Measurements from ENCODE around the gene DTWD1. TPM values are rescaled to one million over a fixed set of nuclear protein-coding genes. Genes with fewer than 3 reads are reported as not detected.

DTWD1 gene
- total and polyA plus RNA-seq, 10 of the 15 experiments (the other 5 are each of a cell fraction or from before 2014, with no cell fraction given) = 13.9 to 32.0 (median 19.3) TPM

DNA sequence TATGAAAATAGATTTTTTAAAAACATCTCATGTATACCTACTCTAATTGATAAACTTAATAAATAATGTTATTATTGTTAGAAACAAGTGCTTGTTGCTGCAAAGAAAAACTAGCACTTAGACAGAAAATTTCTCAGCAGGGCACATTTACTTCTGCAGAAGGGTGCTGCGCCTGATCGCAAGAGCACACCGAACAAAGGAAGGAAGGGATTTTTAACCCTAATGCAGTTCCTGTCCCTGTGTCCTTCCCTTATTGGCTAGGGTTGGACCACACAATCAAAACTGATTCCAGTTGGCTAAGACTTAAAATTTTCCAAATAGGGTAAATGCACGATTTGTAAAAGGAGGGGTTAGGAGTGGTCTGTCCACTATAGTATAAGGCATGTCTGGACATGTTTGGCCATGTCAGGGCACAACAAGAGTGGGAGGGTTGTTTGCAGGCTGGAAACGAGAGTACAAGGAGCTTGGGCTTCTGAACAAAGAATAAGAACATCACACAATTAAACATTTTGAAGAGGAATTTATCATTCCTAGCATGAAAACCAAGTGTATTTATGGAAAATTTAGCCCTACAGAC lies 4.7 kb downstream of the DTWD1 start:
- Histone ChIP-seq H3K36me3 (ENCODE audit: control insufficient read depth in 2 of 2, insufficient read depth in 2 of 2, low read length in 1 of 2) (no peaks in the 10 kb centered on the region), H3K9me3 (replicated peaks; ENCODE audit: control insufficient read depth, insufficient read depth, low read length) (peaks cover 8% of the 10 kb centered on the region), H3K27ac (ENCODE audit: control insufficient read depth, insufficient read depth) (no peak overlapping the region), H3K4me3 (no peak overlapping the region), H3K27me3 (replicated peaks in 1 of 2; ENCODE audit: control insufficient read depth in 2 of 2, insufficient read depth in 2 of 2, low read length in 1 of 2) (no peaks in the 10 kb centered on the region), H4K20me1 (ENCODE audit: control insufficient read depth, insufficient read depth) (no peaks in the 10 kb centered on the region), H3K9ac (ENCODE audit: control insufficient read depth, insufficient read depth, low read length) (no peak overlapping the region), H3K4me2 (ENCODE audit: control insufficient read depth, insufficient read depth) (no peak overlapping the region), H2AFZ (ENCODE audit: control insufficient read depth, low read depth, low read length) (no peak overlapping the region), H3K4me1 (ENCODE audit: control insufficient read depth, insufficient read depth, low read length) (no peaks in the 10 kb centered on the region), H3K79me2 (ENCODE audit: control insufficient read depth, insufficient read depth, low read length) (peaks cover 24% of the 10 kb centered on the region)
- 97% methylated on average over 5 of the region's 5 CpGs for WGBS (ENCODE audit: insufficient coverage, insufficient replicate concordance, low lambda C conversion rate, missing lambda C conversion rate)
- in situ Hi-C loops (cut with MboI) = loop anchor here (10.0 kb wide), 2 partner anchors 471 to 751 kb away; partner anchors contain the start of genes COPS2 and EID1
- no peak for DNase-seq (ENCODE audit: low read depth, low spot score)
- intact Hi-C loops (cut with micrococcal nuclease; ENCODE audit: unreplicated experiment) = loop anchor here (10.0 kb wide), 1 partner anchor 1291 kb away; the partner anchor contains the start of gene DUT
- ChIA-PET RAD21 (ENCODE audit: unreplicated experiment) (no interaction called here), CTCF (no interaction called here), POLR2A (no interaction called here), SMC1A (ENCODE audit: uncharacterized antibody, unreplicated experiment) (no interaction called here)
- FAIRE-seq = no peak
- TF ChIP-seq, protein P1, sequence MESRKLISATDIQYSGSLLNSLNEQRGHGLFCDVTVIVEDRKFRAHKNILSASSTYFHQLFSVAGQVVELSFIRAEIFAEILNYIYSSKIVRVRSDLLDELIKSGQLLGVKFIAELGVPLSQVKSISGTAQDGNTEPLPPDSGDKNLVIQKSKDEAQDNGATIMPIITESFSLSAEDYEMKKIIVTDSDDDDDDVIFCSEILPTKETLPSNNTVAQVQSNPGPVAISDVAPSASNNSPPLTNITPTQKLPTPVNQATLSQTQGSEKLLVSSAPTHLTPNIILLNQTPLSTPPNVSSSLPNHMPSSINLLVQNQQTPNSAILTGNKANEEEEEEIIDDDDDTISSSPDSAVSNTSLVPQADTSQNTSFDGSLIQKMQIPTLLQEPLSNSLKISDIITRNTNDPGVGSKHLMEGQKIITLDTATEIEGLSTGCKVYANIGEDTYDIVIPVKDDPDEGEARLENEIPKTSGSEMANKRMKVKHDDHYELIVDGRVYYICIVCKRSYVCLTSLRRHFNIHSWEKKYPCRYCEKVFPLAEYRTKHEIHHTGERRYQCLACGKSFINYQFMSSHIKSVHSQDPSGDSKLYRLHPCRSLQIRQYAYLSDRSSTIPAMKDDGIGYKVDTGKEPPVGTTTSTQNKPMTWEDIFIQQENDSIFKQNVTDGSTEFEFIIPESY (IDR thresholded peaks at IDR 0.05) = peak; percentile 54; the same call in 1 of the 2 replicates
- no peak for TF ChIP-seq RB1 (IDR thresholded peaks at IDR 0.05; ENCODE audit: borderline replicate concordance)
- TF ChIP-seq SP1 (IDR thresholded peaks at IDR 0.05; ENCODE audit: low read depth, low read length) = no peak
- no peak for TF ChIP-seq NFXL1 (IDR thresholded peaks at IDR 0.05; ENCODE audit: borderline replicate concordance)
- TF ChIP-seq ESRRA (IDR thresholded peaks at IDR 0.05; ENCODE audit: low read length) = no peak
- peak; percentile 91; the same call in 1 of the 2 replicates for TF ChIP-seq CBX5 (IDR thresholded peaks at IDR 0.05; ENCODE audit: low read depth)
- TF ChIP-seq, protein P2, sequence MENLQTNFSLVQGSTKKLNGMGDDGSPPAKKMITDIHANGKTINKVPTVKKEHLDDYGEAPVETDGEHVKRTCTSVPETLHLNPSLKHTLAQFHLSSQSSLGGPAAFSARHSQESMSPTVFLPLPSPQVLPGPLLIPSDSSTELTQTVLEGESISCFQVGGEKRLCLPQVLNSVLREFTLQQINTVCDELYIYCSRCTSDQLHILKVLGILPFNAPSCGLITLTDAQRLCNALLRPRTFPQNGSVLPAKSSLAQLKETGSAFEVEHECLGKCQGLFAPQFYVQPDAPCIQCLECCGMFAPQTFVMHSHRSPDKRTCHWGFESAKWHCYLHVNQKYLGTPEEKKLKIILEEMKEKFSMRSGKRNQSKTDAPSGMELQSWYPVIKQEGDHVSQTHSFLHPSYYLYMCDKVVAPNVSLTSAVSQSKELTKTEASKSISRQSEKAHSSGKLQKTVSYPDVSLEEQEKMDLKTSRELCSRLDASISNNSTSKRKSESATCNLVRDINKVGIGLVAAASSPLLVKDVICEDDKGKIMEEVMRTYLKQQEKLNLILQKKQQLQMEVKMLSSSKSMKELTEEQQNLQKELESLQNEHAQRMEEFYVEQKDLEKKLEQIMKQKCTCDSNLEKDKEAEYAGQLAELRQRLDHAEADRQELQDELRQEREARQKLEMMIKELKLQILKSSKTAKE (IDR thresholded peaks at IDR 0.05; ENCODE audit: low read depth, poor library complexity, severe bottlenecking) = no peak
- no TSS peak for BruUV-seq (replicated peaks)
- no peak for ATAC-seq

All from GM12878 (cell line).